CD4-positive, alpha-beta memory T cell (primary cell): ENCODE measurements around the gene AHNAK. TPM values are rescaled to one million over a fixed set of nuclear protein-coding genes. Genes with fewer than 3 reads are reported as not detected.
"Not testable (repeated sequence)": the region's sequence is repeated elsewhere in the genome, so short reads cannot be mapped to it uniquely, and the experiment has no call there.

Experiments
- CTCF ChIA-PET: fragments of 350-600 bp; sonication (Branson Sonifier 250); formaldehyde crosslinking; loops from one replicate; lab custom pipeline; 2021; ENCODE audit warnings: inconsistent platforms; ENCODE audit not compliant: partially characterized antibody; lab: Charles Lee
- POLR2A ChIA-PET: fragments of 350-600 bp; sonication (Branson Sonifier 250); formaldehyde crosslinking; loops from one replicate; lab custom pipeline; 2021; ENCODE audit not compliant: partially characterized antibody; lab: Charles Lee
- DNase-seq, 5 donors: peaks; one replicate each; pipeline versions ENCODE4 v3.0.0 to v3.0.0-alpha.2; 2020 to 2022; ENCODE audit warnings: mixed read lengths in 1 of 5
- H3K27ac ChIP-seq: one replicate; pipeline ENCODE4 v1.7.0; 2013; ENCODE audit warnings: low read depth, low read length
- H3K27me3 ChIP-seq: 2 replicates; pipeline ENCODE4 v1.7.0; 2013; ENCODE audit warnings: mild to moderate bottlenecking, low read length, moderate library complexity; ENCODE audit not compliant: insufficient read depth
- H3K36me3 ChIP-seq: 2 replicates; pipeline ENCODE4 v1.7.0; 2013; ENCODE audit warnings: mild to moderate bottlenecking, low read length, moderate library complexity; ENCODE audit not compliant: insufficient read depth
- H3K4me1 ChIP-seq: 2 replicates; pipeline ENCODE4 v1.7.0; 2013; ENCODE audit warnings: mild to moderate bottlenecking, low read length, moderate library complexity; ENCODE audit not compliant: insufficient read depth
- H3K4me3 ChIP-seq, 2 donors: one replicate each; pipeline ENCODE4 v1.7.0; 2013; ENCODE audit warnings: low read length in 2 of 2, mild to moderate bottlenecking in 1 of 2
- H3K9me3 ChIP-seq, 2 donors: one replicate each; pipeline ENCODE4 v1.7.0; 2013; ENCODE audit warnings: low read length in 2 of 2, control low read depth in 1 of 2; ENCODE audit not compliant: control insufficient read depth in 1 of 2
- H3K27ac Mint-ChIP-seq, 7 donors: one replicate each; pipeline ENCODE4 v1.8.0; 2020 to 2021; ENCODE audit warnings: mixed read lengths in 7 of 7, mild to moderate bottlenecking in 6 of 7, inconsistent platforms in 3 of 7, moderate library complexity in 3 of 7
- H3K27me3 Mint-ChIP-seq, 2 donors: one replicate each; pipeline ENCODE4 v1.8.0; 2020 to 2021; ENCODE audit warnings: mixed read lengths in 2 of 2
- H3K36me3 Mint-ChIP-seq, 2 donors: one replicate each; pipeline ENCODE4 v1.8.0; 2020 to 2021; ENCODE audit warnings: mixed read lengths in 2 of 2, inconsistent platforms in 1 of 2, mild to moderate bottlenecking in 1 of 2
- H3K4me1 Mint-ChIP-seq, 4 donors: one replicate each; pipeline ENCODE4 v1.8.0; 2020 to 2021; ENCODE audit warnings: mixed read lengths in 4 of 4, mild to moderate bottlenecking in 1 of 4
- H3K4me3 Mint-ChIP-seq, 8 donors: one replicate each; pipeline ENCODE4 v1.8.0; 2020 to 2021; ENCODE audit warnings: mixed read lengths in 8 of 8, mild to moderate bottlenecking in 7 of 8, moderate library complexity in 6 of 8, inconsistent platforms in 3 of 8
- H3K9me3 Mint-ChIP-seq, 8 donors: one replicate each; pipeline ENCODE4 v1.8.0; 2020 to 2021; ENCODE audit warnings: mixed read lengths in 8 of 8, mild to moderate bottlenecking in 5 of 8, inconsistent platforms in 3 of 8, moderate library complexity in 1 of 8
- intact Hi-C: fragments of 100-400 bp; cut with micrococcal nuclease; formaldehyde crosslinking; loops from one replicate; pipeline ENCODE4 v1.15.1; 2023
- polyA plus RNA-seq, 2 donors: library from polyadenylated mRNA; unstranded; fragments of 300-500 nt; fragmentation: Illumina TruSeq; gene quantifications; one replicate each; pipeline ENCODE4 v1.2.3, GENCODE V29; 2021
- total RNA-seq, 2 experiments: library from RNA; stranded (reverse); gene quantifications; one replicate each; pipeline ENCODE4 v1.2.3, GENCODE V29; 2021

Gene AHNAK
- total and polyA plus RNA-seq, 4 experiments from 2014 or later: 23.5 to 573 (median 372) TPM

DNA sequence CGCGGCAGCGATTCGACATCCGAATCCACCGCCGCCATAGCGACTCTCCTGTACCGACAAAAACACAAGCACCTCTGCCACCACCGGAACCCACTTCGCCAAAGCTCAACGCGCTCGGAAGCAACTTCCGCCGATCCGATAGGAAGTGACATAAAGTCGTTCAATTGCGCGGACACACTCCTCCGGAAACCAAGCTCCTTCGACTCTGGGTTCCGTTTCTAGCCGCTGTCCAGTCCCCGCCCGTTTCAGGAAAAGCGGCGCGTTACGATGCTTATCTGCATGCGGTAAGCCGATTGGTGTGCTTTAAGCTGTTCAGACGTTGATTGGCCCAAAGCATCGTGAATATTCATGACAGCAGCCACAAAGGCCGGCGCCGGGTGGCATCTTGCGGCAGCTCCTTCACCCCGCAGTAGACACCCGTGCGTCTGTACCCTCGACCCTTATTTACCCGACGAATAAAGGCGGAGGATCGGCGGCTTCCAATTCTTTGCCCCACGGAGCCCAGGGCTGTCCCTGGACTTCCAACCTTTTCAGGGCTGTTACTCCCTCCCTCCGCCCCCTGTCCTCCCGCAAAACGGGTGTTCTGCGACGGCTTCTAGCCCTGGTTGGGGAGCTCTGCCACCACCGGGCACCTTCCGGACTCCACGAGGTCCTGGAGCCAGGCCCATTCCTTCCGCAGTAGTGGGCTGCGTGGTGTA, 45.0 kb upstream of the AHNAK start, which contains the start of gene TUT1:
Gene TUT1 (minus strand): TSS at position 76 of the 698 bp plus-strand sequence. CDS start 38 bp downstream, at position 38.
- Histone ChIP-seq H3K36me3 (peaks cover 47% of the 10 kb centered on the region), H3K27me3 (no peaks in the 10 kb centered on the region), H3K27ac (peak within 1 kb of the TSS; percentile 87), H3K4me3 (peak within 1 kb of the TSS; percentile 69 to 87), H3K9me3 (no peaks in the 10 kb centered on the region), H3K4me1 (peaks cover 43% of the 10 kb centered on the region)
- intact Hi-C loops: loop anchor here (1.0 to 5.0 kb wide), 11 partner anchors 8 to 289 kb away; partner anchors contain the start of genes C11orf98, CSKMT, EML3 and GANAB
- POLR2A ChIA-PET: interaction anchor here (0.6 to 12.0 kb wide), 66 partner anchors 9 to 1680 kb away, joined by 3 to 494 read pairs (median 6); partner anchors contain the start of genes AHNAK, B3GAT3, BSCL2 and C11orf98
- CTCF ChIA-PET: interaction anchor here (0.7 to 6.3 kb wide), 44 partner anchors 8 to 289 kb away, joined by 3 to 86 read pairs (median 5); partner anchors contain the start of genes B3GAT3, C11orf98, CSKMT and EEF1G
- peak within 1 kb of the TSS; percentile 89 to 98 (median 95) for H3K4me3 Mint-ChIP-seq
- H3K36me3 Mint-ChIP-seq: peaks cover 31 to 58% of the 10 kb centered on the region in 2 donors
- H3K27me3 Mint-ChIP-seq: no peaks in the 10 kb centered on the region
- peak within 1 kb of the TSS; percentile 87 to 98 (median 98) for H3K27ac Mint-ChIP-seq
- DNase-seq: peak; percentile 96 to 98 (median 98)
- H3K4me1 Mint-ChIP-seq: peaks cover 26 to 69% (median 44%) of the 10 kb centered on the region in 4 donors
- peaks cover 0 to 8% (median 0%) of the 10 kb centered on the region in 8 donors for H3K9me3 Mint-ChIP-seq

DNA sequence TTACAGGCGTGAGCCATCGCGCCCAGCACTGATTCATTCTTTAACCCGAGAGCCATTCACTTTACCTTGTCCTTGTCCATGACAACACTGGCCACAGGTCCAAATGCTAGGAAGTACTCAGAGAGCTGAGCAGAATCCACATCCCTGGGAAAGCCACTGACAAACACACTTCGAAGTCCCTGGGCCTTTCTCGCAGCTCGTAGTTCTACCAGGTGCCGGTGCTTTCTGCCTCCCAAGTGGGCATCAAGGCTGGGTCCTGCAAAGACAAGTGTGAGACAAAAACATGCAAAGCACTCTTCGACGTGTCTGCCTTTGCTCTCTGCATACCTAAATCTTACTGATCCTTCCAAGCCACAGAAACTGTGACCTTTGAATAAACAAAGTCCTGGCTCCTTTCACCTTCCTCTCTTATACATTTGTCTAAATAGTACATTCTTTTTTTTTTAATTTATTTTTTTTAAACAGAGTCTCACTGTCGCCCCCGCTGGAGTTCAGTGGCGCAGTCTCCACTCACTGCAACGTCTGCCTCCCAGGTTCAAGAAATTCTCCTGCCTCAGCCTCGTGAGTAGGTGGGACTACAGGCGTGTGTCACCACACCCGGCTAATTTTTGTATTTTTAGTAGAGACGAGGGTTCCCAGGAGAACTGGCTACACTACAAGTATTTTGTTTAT, 42.5 kb upstream of the AHNAK start:
- intact Hi-C loops: no loop called here
- Histone ChIP-seq H3K36me3 (peaks cover 30% of the 10 kb centered on the region), H3K9me3 (no peaks in the 10 kb centered on the region), H3K4me3 (no peak overlapping the region), H3K27ac (no peak overlapping the region), H3K4me1 (peaks cover 41% of the 10 kb centered on the region), H3K27me3 (no peaks in the 10 kb centered on the region)
- ChIA-PET POLR2A (interaction anchor here (1.0 to 4.3 kb wide), 8 partner anchors 10 to 251 kb away, joined by 3 to 99 read pairs (median 5); partner anchors contain the start of genes BSCL2, C11orf98, CSKMT and EEF1G), CTCF (interaction anchor here (0.6 to 1.5 kb wide), 6 partner anchors 8 to 194 kb away, joined by 3 to 7 read pairs (median 4); partner anchors contain the start of gene EEF1G)
- peaks cover 23 to 49% (median 35%) of the 10 kb centered on the region in 4 donors for H3K4me1 Mint-ChIP-seq
- H3K36me3 Mint-ChIP-seq: peaks cover 11 to 40% of the 10 kb centered on the region in 2 donors
- no peaks in the 10 kb centered on the region for H3K27me3 Mint-ChIP-seq
- DNase-seq: no peak
- peak overlapping the region in 5 of 7 donors; percentile 15 to 87 (median 60) for H3K27ac Mint-ChIP-seq
- peaks cover 0 to 8% (median 0%) of the 10 kb centered on the region in 8 donors for H3K9me3 Mint-ChIP-seq
- H3K4me3 Mint-ChIP-seq: peak overlapping the region in 3 of 8 donors; percentile 9 to 49 (median 48)

- POLR2A ChIA-PET: interaction anchor here (1.2 kb wide), 1 partner anchor 80 kb away, joined by 3 read pairs; the partner anchor contains the start of genes C11orf98 and CSKMT
Observed at GRCh38 chr11:62585356-62585755, 38.8 kb upstream of the AHNAK start.

GRCh38 chr11:62581735-62582134, 35.1 kb upstream of the AHNAK start:
- H3K9me3 ChIP-seq, H3K4me1 ChIP-seq, H3K27me3 ChIP-seq, intact Hi-C loops, H3K4me1 Mint-ChIP-seq, DNase-seq, H3K4me3 ChIP-seq, H3K27ac Mint-ChIP-seq, H3K27ac ChIP-seq, H3K9me3 Mint-ChIP-seq, H3K4me3 Mint-ChIP-seq, H3K27me3 Mint-ChIP-seq: not testable (repeated sequence)
- ChIA-PET CTCF (interaction anchor here (1.2 to 1.4 kb wide), 3 partner anchors 10 to 242 kb away, joined by 3 to 4 read pairs (median 4); no protein-coding TSS in a partner anchor), POLR2A (interaction anchor here (2.1 kb wide), 1 partner anchor 10 kb away, joined by 9 read pairs; the partner anchor contains the start of gene TUT1)
- peaks cover 14 to 29% of the 10 kb centered on the region in 2 donors for H3K36me3 Mint-ChIP-seq
- peaks cover 41% of the 10 kb centered on the region for H3K36me3 ChIP-seq

More at GRCh38 chr11:62585356-62585755, 38.8 kb upstream of the AHNAK start:
- H3K27me3 ChIP-seq, H3K9me3 Mint-ChIP-seq, H3K27me3 Mint-ChIP-seq, intact Hi-C loops, H3K9me3 ChIP-seq, H3K4me3 ChIP-seq, DNase-seq, H3K4me3 Mint-ChIP-seq, H3K27ac ChIP-seq: not testable (repeated sequence)
- H3K27ac Mint-ChIP-seq: peak overlapping the region in 1 of 7 donors; percentile 24
- H3K36me3 ChIP-seq: peaks cover 44% of the 10 kb centered on the region
- CTCF ChIA-PET: interaction anchor here (1.4 kb wide), 1 partner anchor 109 kb away, joined by 4 read pairs; no protein-coding TSS in a partner anchor
- H3K4me1 Mint-ChIP-seq: peaks cover 8 to 19% (median 14%) of the 10 kb centered on the region in 4 donors
- H3K36me3 Mint-ChIP-seq: peaks cover 11 to 28% of the 10 kb centered on the region in 2 donors
- H3K4me1 ChIP-seq: peaks cover 12% of the 10 kb centered on the region

DNA sequence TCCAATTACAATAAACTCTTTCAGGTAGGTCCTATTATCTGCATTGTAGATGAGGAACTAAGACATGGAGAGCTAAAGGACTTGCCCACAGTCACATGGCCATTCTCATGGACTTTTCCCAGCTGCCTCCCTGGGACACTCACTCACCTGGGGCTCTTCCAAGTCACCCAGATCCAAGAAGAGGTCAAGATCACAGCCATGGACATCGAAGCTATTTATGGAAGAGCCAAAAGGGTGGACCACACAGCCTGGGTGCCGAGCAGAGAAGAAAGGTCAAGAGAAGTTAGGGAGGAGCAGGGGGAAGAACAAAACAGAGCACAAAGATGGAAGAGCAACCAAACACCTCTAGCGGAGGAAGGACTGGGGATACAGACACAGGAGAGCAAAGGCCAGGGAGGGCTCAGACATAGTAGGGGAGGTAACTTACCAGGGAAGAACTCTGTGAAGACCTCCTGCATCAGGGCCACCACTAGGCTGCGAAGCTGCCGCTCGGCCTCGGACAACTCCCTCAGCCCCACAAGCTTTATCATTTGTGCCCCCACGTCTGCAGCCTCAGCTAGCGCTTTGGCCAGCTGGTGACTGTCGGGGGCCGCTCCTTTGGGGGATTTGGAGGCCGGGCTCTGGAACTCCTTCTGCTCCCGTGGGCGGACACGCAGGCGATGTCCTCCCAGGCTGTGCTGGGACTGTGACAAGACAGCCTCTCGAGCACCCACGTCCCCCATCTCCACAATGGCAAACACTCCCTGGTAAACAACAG, 34.5 kb upstream of the AHNAK start:
- POLR2A ChIA-PET: no interaction called here
- H3K36me3 Mint-ChIP-seq: peaks cover 18 to 31% of the 10 kb centered on the region in 2 donors

GRCh38 chr11:62579252-62579651, 32.6 kb upstream of the AHNAK start:
- intact Hi-C loops: no loop called here
- H3K27ac Mint-ChIP-seq: no peak overlapping the region
- H3K9me3 Mint-ChIP-seq: no peaks in the 10 kb centered on the region
- DNase-seq: no peak
- no peaks in the 10 kb centered on the region for H3K27me3 ChIP-seq
- H3K27ac ChIP-seq: no peak overlapping the region
- peaks cover 18 to 38% of the 10 kb centered on the region in 2 donors for H3K36me3 Mint-ChIP-seq
- POLR2A ChIA-PET: interaction anchor here (1.0 to 3.2 kb wide), 3 partner anchors 12 to 130 kb away, joined by 3 to 15 read pairs (median 6); partner anchors contain the start of genes C11orf98, CSKMT and TUT1
- peaks cover 9 to 19% (median 13%) of the 10 kb centered on the region in 4 donors for H3K4me1 Mint-ChIP-seq
- H3K36me3 ChIP-seq: peaks cover 40% of the 10 kb centered on the region
- CTCF ChIA-PET: interaction anchor here (1.2 to 1.6 kb wide), 3 partner anchors 12 to 155 kb away, joined by 3 to 6 read pairs (median 3); partner anchors contain the start of gene TUT1
- H3K9me3 ChIP-seq: no peaks in the 10 kb centered on the region
- H3K4me3 Mint-ChIP-seq: no peak overlapping the region
- no peaks in the 10 kb centered on the region for H3K27me3 Mint-ChIP-seq
- no peak overlapping the region for H3K4me3 ChIP-seq
- H3K4me1 ChIP-seq: peaks cover 11% of the 10 kb centered on the region

More for the DNA sequence above, 34.5 kb upstream of the AHNAK start:
- Mint-ChIP-seq H3K9me3 (no peaks in the 10 kb centered on the region), H3K4me1 (peaks cover 0 to 7% (median 6%) of the 10 kb centered on the region in 4 donors), H3K4me3 (no peak overlapping the region), H3K27me3 (no peaks in the 10 kb centered on the region), H3K27ac (peak overlapping the region in 2 of 7 donors; percentile 57 to 60)
- Histone ChIP-seq H3K9me3 (no peaks in the 10 kb centered on the region), H3K27me3 (no peaks in the 10 kb centered on the region), H3K4me3 (no peak overlapping the region), H3K4me1 (no peaks in the 10 kb centered on the region), H3K36me3 (peaks cover 45% of the 10 kb centered on the region), H3K27ac (no peak overlapping the region)
- intact Hi-C loops: no loop called here
- CTCF ChIA-PET: interaction anchor here (0.6 to 1.4 kb wide), 3 partner anchors 8 to 29 kb away, joined by 3 to 4 read pairs (median 3); no protein-coding TSS in a partner anchor
- DNase-seq: no peak
